CD4-positive, alpha-beta T cell (primary cell): ENCODE measurements around the gene PIP5K1B. TPM values are rescaled to one million over a fixed set of nuclear protein-coding genes. Genes with fewer than 3 reads are reported as not detected.

Experiments
- ATAC-seq: fragments of 200-7000 bp; cut with Tn5 transposase; one replicate; pipeline ENCODE4 v1.10.0; 2022; ENCODE audit warnings: mild to moderate bottlenecking; ENCODE audit not compliant: poor library complexity
- CTCF ChIA-PET: fragments of 350-600 bp; sonication (Branson Sonifier 250); formaldehyde crosslinking; loops from one replicate; lab custom pipeline; 2021; ENCODE audit warnings: antibody characterized with exemption, inconsistent platforms; lab: Charles Lee
- POLR2A ChIA-PET: fragments of 350-600 bp; sonication (Branson Sonifier 250); formaldehyde crosslinking; loops from one replicate; lab custom pipeline; 2021; ENCODE audit warnings: antibody characterized with exemption, inconsistent platforms; lab: Charles Lee
- DNase-seq, 14 experiments: peaks; one replicate each; pipeline ENCODE4 v3.0.0-alpha.2; 2013 to 2020; ENCODE audit warnings: mixed read lengths in 2 of 14
- H3K27ac ChIP-seq, 2 donors: one replicate each; pipeline versions ENCODE4 v1.5.1 to v1.7.0; 2013; ENCODE audit warnings: low read length in 2 of 2, low read depth in 1 of 2, mild to moderate bottlenecking in 1 of 2
- H3K27me3 ChIP-seq, 2 experiments: 1 replicate in 1 of 2; 2 replicates in 1 of 2; pipeline versions ENCODE4 v1.6.1 to v1.7.0; 2013; ENCODE audit warnings: low read length in 2 of 2, control low read depth in 1 of 2, mild to moderate bottlenecking in 1 of 2, moderate library complexity in 1 of 2; ENCODE audit not compliant: insufficient read depth in 2 of 2, control insufficient read depth in 1 of 2
- H3K36me3 ChIP-seq: one replicate; pipeline ENCODE4 v1.6.1; 2013; ENCODE audit warnings: low read length, control low read depth; ENCODE audit not compliant: insufficient read depth
- H3K4me1 ChIP-seq: one replicate; pipeline ENCODE4 v1.6.1; 2013; ENCODE audit warnings: low read length, control low read depth; ENCODE audit not compliant: insufficient read depth
- H3K4me3 ChIP-seq: one replicate; pipeline ENCODE4 v1.5.1; 2013; ENCODE audit warnings: mild to moderate bottlenecking, low read length, moderate library complexity
- H3K9me3 ChIP-seq, 2 experiments: 1 replicate in 1 of 2; 2 replicates in 1 of 2; pipeline versions ENCODE4 v1.6.1 to v1.7.0; 2013; ENCODE audit warnings: low read length in 2 of 2, mild to moderate bottlenecking in 2 of 2, control low read depth in 1 of 2, moderate library complexity in 1 of 2; ENCODE audit not compliant: control insufficient read depth in 1 of 2, insufficient read depth in 1 of 2
- H3K27ac Mint-ChIP-seq: one replicate; pipeline ENCODE4 v1.8.0; 2020; ENCODE audit warnings: mixed read lengths
- H3K27me3 Mint-ChIP-seq: one replicate; pipeline ENCODE4 v1.8.0; 2021; ENCODE audit warnings: mixed read lengths
- H3K36me3 Mint-ChIP-seq: one replicate; pipeline ENCODE4 v1.8.0; 2021; ENCODE audit warnings: low read depth, mixed read lengths
- H3K4me1 Mint-ChIP-seq: one replicate; pipeline ENCODE4 v1.8.0; 2021; ENCODE audit warnings: low read depth, mixed read lengths
- H3K4me3 Mint-ChIP-seq: one replicate; pipeline ENCODE4 v1.8.0; 2020; ENCODE audit warnings: mild to moderate bottlenecking, mixed read lengths
- H3K9me3 Mint-ChIP-seq: one replicate; pipeline ENCODE4 v1.8.0; 2020; ENCODE audit warnings: mixed read lengths
- CTCF ChIP-seq: fragments of 200-600 bp; IDR thresholded peaks from one replicate; pipeline ENCODE4 v1.8.0; 2022; ENCODE audit warnings: antibody characterized with exemption, mild to moderate bottlenecking
- intact Hi-C, 2 experiments: fragments of 100-400 bp; cut with DNase I in 1 of 2; cut with micrococcal nuclease in 1 of 2; formaldehyde crosslinking; loops; one replicate each; pipeline versions ENCODE4 v1.15.1 to v1.9.0; 2023 to 2025; cut with DNase I, micrococcal nuclease
- total RNA-seq, 174 experiments: library from RNA in 2 of 174; stranded (reverse) in 2 of 174; gene quantifications; one replicate each; pipeline ENCODE4 v1.2.3 and lab custom pipeline; 2021 to 2026

PIP5K1B gene
- total RNA-seq, 2 experiments from 2014 or later = not detected

- Mint-ChIP-seq H3K27me3 (no peaks in the 10 kb centered on the region), H3K27ac (no peak overlapping the region), H3K4me3 (no peak overlapping the region), H3K36me3 (no peaks in the 10 kb centered on the region), H3K4me1 (no peaks in the 10 kb centered on the region), H3K9me3 (no peaks in the 10 kb centered on the region)
- Histone ChIP-seq H3K9me3 (no peaks in the 10 kb centered on the region), H3K36me3 (no peaks in the 10 kb centered on the region), H3K27me3 (no peaks in the 10 kb centered on the region), H3K27ac (no peak overlapping the region), H3K4me1 (no peaks in the 10 kb centered on the region), H3K4me3 (no peak overlapping the region)
- CTCF ChIA-PET = no interaction called here
- POLR2A ChIA-PET = no interaction called here
- DNase-seq = no peak
- no peak for TF ChIP-seq CTCF
- intact Hi-C loops = no loop called here
- no peak for ATAC-seq
Observed at GRCh38 chr9:68843239-68843638, 138.2 kb downstream of the PIP5K1B start.

GRCh38 chr9:68844157-68844556 is 139.1 kb downstream of the PIP5K1B start:
- Mint-ChIP-seq H3K4me3 (no peak overlapping the region), H3K27ac (no peak overlapping the region), H3K4me1 (no peaks in the 10 kb centered on the region), H3K36me3 (no peaks in the 10 kb centered on the region), H3K27me3 (no peaks in the 10 kb centered on the region), H3K9me3 (no peaks in the 10 kb centered on the region)
- Histone ChIP-seq H3K4me1 (no peaks in the 10 kb centered on the region), H3K9me3 (no peaks in the 10 kb centered on the region), H3K36me3 (no peaks in the 10 kb centered on the region), H3K27ac (no peak overlapping the region), H3K27me3 (no peaks in the 10 kb centered on the region), H3K4me3 (no peak overlapping the region)
- ChIA-PET CTCF (no interaction called here), POLR2A (no interaction called here)
- intact Hi-C loops = no loop called here
- TF ChIP-seq CTCF = no peak
- ATAC-seq = no peak
- peak in 1 of 14 experiments; percentile 5 for DNase-seq

GRCh38 chr9:68844631-68845612 is 139.9 kb downstream of the PIP5K1B start:
- H3K4me3 Mint-ChIP-seq = no peak overlapping the region

More at GRCh38 chr9:68844631-68845612, 139.9 kb downstream of the PIP5K1B start:
- CTCF ChIA-PET = no interaction called here
- H3K36me3 Mint-ChIP-seq = no peaks in the 10 kb centered on the region
- peak in 6 of 14 experiments; percentile 7 to 40 (median 13) for DNase-seq
- Histone ChIP-seq H3K36me3 (no peaks in the 10 kb centered on the region), H3K27me3 (no peaks in the 10 kb centered on the region), H3K4me1 (no peaks in the 10 kb centered on the region), H3K27ac (no peak overlapping the region), H3K9me3 (no peaks in the 10 kb centered on the region), H3K4me3 (no peak overlapping the region)
- intact Hi-C loops = no loop called here
- no peaks in the 10 kb centered on the region for H3K27me3 Mint-ChIP-seq
- no peak overlapping the region for H3K27ac Mint-ChIP-seq
- H3K9me3 Mint-ChIP-seq = no peaks in the 10 kb centered on the region
- no peak for ATAC-seq
- no peaks in the 10 kb centered on the region for H3K4me1 Mint-ChIP-seq
- POLR2A ChIA-PET = interaction anchor here (0.6 to 0.8 kb wide), 2 partner anchors 34 to 59 kb away, joined by 4 read pairs; no protein-coding TSS in a partner anchor
- TF ChIP-seq CTCF = peak; percentile 36
